Mesodermal cell (in vitro differentiated cells): ENCODE results near the gene TRPV3.

Experiments used
- H3K27ac ChIP-seq: 2 replicates; pipeline ENCODE4 v1.7.0; 2013; ENCODE audit warnings: mild to moderate bottlenecking, low read depth, low read length, moderate library complexity; ENCODE audit not compliant: severe bottlenecking
- H3K36me3 ChIP-seq: 2 replicates; pipeline ENCODE4 v1.7.1; 2013; ENCODE audit warnings: mild to moderate bottlenecking, low read length, moderate library complexity; ENCODE audit not compliant: control insufficient read depth, insufficient read depth
- H3K4me1 ChIP-seq: one replicate; pipeline ENCODE4 v1.7.1; 2013; ENCODE audit warnings: mild to moderate bottlenecking, low read length; ENCODE audit not compliant: insufficient read depth, control insufficient read depth, poor library complexity, severe bottlenecking
- H3K4me3 ChIP-seq: 2 replicates; pipeline ENCODE4 v1.7.0; 2013; ENCODE audit warnings: low read length, control low read depth, mild to moderate bottlenecking; ENCODE audit not compliant: insufficient read depth, poor library complexity, severe bottlenecking; ENCODE audit errors: extremely low read depth
- H3K9me3 ChIP-seq: 2 replicates; pipeline ENCODE4 v1.7.1; 2013; ENCODE audit warnings: mild to moderate bottlenecking, low read length, moderate library complexity; ENCODE audit not compliant: control insufficient read depth
- WGBS, 2 experiments: methylation state at CpG; one replicate each; pipeline ENCODE4 v1.1.5; 2013; ENCODE audit warnings: missing lambda C conversion rate in 2 of 2; ENCODE audit not compliant: insufficient coverage in 2 of 2; 5-methylcytosine and 5-hydroxymethylcytosine counted together

Gene TRPV3

DNA sequence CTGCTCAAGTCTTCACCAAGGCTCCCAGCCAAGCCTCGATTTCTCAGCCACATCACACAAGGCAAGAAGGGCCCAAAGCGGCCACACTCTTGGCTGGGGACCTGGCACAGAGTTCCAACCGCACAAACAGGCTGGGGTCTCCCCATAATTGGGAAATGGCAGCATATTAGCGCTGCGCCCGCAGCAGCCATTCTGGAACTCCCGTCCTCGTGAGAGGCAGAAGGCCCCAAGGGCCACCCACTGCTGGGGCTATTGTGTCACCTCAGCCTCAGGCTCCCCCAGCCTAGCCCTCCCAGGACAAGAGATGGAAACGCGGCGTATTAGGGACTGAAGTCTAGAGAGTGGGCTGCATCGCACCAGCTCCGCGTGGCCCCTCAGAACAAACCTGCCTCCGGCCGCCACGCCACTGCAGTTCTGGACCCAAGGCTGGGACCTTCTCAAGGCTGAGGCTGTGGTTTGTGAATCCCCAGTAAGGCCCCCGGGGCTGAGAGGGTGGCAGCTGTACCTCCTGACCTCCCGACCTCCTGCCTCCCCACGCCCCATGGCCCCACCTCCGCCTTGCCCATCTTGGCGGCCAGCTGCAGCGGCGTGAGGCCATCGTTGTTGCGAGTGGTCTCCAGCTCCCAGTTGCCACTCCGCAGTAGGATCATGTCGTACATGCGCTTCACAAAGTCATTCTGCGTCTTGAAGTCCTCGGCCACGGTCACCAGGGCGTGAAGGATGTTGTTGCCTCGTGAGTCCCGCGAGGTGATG, 25.3 kb downstream of the TRPV3 start:
- Histone ChIP-seq H3K27ac (no peak overlapping the region), H3K4me1 (peaks cover 26% of the 10 kb centered on the region), H3K4me3 (no peak overlapping the region), H3K9me3 (no peaks in the 10 kb centered on the region), H3K36me3 (no peaks in the 10 kb centered on the region)
- 89 to 91% methylated on average over 26 to 36 of the region's 36 CpGs for WGBS, 2 experiments

DNA sequence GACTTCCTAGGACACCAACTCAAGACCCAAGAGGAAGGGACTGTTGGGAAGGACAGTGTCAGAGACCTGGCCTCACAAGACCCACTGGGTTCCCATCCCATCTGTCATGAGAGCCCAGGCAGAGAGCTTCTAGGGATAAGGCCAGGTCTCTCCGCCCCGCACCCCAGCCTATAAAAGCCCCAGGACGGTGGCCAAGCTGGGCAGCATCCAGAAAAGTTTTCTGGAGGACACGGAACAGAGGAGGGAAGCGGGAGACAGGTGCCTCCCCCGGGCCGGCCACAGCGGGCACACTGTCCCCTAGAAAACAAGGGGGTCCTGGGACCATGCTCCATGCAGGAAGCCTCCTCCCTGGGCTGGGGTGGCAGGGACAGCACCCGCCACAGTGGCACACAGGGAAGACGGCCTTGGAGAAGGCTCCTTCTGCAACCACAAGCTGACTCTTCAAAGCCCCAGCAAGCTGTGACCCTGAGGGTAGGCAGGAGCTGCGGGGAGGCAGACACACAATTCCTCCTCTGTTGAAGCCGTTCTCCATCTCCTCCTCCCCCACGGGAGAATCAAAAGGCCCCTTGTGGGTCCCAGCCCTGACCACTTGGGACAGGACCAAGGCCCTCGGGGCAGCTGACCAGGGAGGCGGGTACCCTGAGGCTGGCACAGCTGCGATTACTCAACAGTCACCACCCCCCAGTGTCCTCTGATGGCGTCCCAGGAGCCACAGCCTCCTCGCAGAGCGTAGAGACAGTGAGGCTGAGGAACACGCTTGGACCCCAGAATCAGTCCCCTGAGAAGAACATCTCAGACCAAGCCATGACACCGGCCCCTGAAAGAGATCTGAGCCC, 26.1 kb downstream of the TRPV3 start:
- Histone ChIP-seq H3K36me3 (no peaks in the 10 kb centered on the region), H3K4me3 (no peak overlapping the region), H3K9me3 (no peaks in the 10 kb centered on the region), H3K27ac (no peak overlapping the region), H3K4me1 (peaks cover 21% of the 10 kb centered on the region)
- 92% methylated on average over 12 to 14 of the region's 21 CpGs for WGBS, 2 experiments

DNA sequence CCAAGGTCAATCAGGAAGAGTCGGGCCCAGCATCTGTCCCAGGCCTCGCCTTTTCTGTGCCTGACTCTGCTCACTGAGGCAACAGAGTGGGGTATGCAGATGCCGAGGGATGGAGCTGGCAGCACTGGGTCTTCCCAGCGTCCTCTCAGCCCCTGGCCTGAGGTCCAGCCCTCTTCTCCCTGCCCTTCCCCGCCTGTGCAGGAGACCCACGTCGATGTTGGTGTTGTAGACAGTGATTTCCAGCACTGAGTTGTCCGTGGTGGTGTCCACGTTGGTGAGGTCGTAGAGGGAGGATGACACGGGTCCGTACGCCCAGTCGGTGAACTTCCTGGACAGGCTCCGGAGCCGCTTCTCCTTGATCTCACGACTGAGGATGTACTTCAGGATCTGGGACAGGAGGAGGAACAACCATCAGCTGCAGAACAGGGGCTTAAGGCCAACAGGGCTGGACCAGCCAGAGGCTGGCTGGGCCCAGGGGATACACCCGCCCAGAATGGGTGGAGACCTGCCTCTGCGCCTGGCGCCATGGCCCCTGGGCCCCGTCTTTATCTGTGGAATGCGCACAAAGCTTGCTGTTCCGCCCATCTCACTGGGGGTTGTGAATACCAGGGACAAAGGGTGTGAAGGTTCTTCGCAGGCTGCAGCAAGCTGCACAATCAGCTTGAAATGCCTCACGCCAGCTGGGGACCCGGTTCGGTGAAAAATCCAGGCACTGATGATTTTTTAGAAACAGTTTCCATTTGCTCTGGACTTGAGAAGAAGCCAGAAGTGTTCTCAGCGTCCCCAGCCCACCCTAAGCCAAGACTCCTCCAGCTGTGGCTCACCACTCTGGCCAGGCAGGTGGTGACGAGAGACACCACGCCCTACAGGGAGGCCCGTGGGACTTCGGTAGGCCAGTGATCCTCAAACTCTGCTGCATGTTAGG, 27.5 kb downstream of the TRPV3 start:
- no peaks in the 10 kb centered on the region for H3K9me3 ChIP-seq
- 50 to 51% methylated on average over 24 to 28 of the region's 32 CpGs for WGBS, 2 experiments
- no peaks in the 10 kb centered on the region for H3K36me3 ChIP-seq
- no peak overlapping the region for H3K4me3 ChIP-seq
- peaks cover 20% of the 10 kb centered on the region for H3K4me1 ChIP-seq
- H3K27ac ChIP-seq: peak overlapping the region; percentile 87

DNA sequence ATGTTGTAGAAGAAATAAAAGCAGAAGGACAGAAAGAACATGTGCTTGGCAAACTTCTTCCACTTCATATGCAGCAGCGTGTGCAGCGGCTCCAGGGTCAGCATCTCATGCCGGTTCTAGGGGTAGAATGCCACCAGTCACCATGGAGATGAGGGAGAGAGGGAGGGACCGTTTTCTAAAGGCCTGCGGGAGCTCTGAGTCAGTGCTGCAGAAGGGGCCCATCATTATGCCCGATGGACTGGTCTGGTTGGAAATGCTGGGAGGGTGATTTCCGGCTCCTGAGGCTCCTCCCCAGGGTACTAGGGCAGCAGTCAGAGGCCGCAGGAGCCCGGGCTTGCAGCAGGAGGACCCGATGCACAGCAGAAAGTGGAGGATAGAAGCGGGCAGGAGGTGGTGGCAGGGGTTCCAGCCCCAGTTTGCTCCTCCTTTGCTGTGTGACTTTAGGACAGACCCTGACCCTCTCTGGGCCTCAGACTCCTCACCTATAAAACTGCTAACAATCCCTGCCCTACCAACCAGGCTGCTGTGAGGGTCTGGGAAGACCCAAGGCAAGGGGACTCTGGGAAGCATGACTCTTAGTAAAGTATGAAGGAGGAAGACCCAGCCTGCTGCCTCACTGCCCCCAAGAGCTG, 28.6 kb downstream of the TRPV3 start:
- Histone ChIP-seq H3K4me1 (peaks cover 20% of the 10 kb centered on the region), H3K9me3 (no peaks in the 10 kb centered on the region), H3K4me3 (no peak overlapping the region), H3K27ac (peak overlapping the region; percentile 10), H3K36me3 (no peaks in the 10 kb centered on the region)
- 32 to 40% methylated on average over 8 to 11 of the region's 11 CpGs for WGBS, 2 experiments

DNA sequence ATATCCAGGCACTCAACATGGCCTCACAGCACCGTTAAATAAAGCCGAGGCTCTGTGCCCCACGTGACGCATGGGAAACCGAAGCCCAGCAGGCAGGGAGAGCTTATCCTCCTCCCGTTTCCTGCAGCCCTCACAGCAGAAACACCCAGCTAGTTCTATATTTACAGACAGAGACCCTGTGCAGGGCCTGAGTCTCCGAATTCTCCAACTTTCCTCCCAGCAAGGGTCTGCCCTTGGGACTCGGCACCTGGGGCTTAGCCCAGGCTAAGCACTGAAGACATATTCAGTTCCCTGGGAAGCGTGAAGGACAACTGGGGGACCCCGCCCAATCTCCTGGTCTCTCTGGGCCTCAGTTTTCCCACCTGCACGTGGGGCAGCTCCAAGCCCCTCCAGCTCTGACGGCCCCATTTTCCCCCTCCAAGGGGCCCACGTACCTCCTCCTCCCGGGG, 29.2 kb downstream of the TRPV3 start:
- Histone ChIP-seq H3K4me1 (peaks cover 20% of the 10 kb centered on the region), H3K4me3 (no peak overlapping the region)

DNA sequence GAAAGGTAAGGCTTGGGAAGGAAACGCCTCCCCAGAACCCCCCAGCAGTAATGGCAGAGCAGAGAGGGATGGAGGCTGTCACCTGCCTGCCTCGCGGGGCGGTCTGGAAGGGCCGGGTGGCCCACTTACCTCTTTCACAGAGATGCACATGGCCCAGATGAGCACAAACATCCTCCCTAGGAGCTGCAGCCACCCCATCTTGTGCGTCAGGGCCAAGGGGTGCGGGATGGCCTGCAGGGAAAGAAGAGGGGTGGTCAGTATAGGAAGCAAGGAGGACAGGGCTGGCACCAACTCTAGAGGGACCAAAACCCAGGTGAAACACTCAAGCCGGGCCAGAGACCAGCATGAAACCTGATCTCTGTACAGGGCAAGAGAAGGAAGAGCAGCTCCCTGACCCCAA, 29.7 kb downstream of the TRPV3 start:
- Histone ChIP-seq H3K9me3 (no peaks in the 10 kb centered on the region), H3K36me3 (no peaks in the 10 kb centered on the region), H3K27ac (no peak overlapping the region), H3K4me1 (peaks cover 20% of the 10 kb centered on the region), H3K4me3 (no peak overlapping the region)
- 93 to 95% methylated on average over 5 to 7 of the region's 8 CpGs for WGBS, 2 experiments

More for the DNA sequence above, 29.2 kb downstream of the TRPV3 start:
- Histone ChIP-seq H3K27ac (peak overlapping the region; percentile 10), H3K36me3 (no peaks in the 10 kb centered on the region), H3K9me3 (no peaks in the 10 kb centered on the region)
- 83 to 88% methylated on average over 8 to 10 of the region's 14 CpGs for WGBS, 2 experiments

DNA sequence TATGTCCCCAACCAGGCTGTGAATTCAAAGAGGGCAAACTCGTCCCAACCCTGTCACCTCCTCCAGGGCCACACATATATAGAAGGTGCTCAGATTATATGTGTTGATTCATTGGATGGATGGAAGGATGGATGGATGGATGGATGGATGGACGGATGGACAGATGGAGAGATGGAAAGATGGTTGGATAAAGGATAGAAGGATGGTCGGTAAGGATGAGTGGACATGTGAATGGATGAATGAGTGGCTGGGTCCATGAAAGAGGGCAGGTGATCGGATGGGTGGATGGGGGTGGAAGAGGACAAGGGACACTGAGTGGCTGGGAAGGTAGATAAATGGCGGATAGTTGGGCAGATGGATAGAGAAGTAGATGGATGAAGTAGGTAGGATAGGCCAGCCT, 30.1 kb downstream of the TRPV3 start:
- H3K27ac ChIP-seq: no peak overlapping the region
- no peaks in the 10 kb centered on the region for H3K9me3 ChIP-seq
- peaks cover 20% of the 10 kb centered on the region for H3K4me1 ChIP-seq
- no peak overlapping the region for H3K4me3 ChIP-seq
- no peaks in the 10 kb centered on the region for H3K36me3 ChIP-seq
- WGBS, 2 experiments: 91 to 97% methylated on average over 3 to 4 of the region's 5 CpGs

DNA sequence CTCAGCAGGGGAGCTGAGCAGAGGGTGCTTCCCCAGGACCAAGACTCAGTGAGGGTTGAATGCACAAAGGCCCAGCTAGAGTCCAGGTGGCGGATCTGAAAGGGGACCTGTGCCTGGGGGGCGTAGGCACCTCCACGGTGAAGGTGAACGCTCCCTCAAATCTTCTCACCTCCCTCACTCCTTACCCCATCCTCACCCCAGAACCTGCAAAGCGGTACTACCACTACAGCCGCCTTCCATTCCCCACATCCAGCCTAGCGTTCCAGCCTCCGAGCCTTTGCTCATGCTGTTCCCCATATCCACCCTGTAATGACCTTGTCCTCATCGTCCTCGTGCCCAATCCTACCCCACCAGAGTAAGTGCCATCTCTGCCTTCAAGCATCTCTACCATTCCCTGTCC, 30.6 kb downstream of the TRPV3 start:
- H3K27ac ChIP-seq: no peak overlapping the region
- H3K36me3 ChIP-seq: no peaks in the 10 kb centered on the region
- H3K4me3 ChIP-seq: no peak overlapping the region
- no peaks in the 10 kb centered on the region for H3K9me3 ChIP-seq
- WGBS, 2 experiments: 70 to 77% methylated on average over 7 to 10 of the region's 10 CpGs
- H3K4me1 ChIP-seq: peaks cover 20% of the 10 kb centered on the region

DNA sequence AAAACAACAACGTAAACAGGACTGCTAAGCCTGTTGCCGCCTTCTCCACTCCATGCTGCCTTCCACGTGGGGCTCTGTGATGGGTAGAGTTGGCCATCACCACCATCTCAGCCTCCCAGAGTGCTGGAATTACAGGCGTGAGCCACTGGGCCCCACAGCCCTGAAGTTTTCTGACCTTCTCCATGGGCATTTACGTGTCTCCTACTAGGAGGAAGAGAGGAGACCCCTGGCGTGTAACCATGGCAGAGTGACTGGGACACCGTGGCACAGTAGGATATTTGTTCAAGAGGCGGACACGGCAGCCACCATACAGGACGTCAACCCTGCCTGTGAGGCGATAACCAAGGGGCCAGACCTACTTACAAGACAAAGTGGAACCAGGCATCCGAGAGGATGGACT, 31.1 kb downstream of the TRPV3 start:
- Histone ChIP-seq H3K4me1 (peaks cover 20% of the 10 kb centered on the region), H3K27ac (no peak overlapping the region), H3K9me3 (no peaks in the 10 kb centered on the region), H3K4me3 (no peak overlapping the region), H3K36me3 (no peaks in the 10 kb centered on the region)
- WGBS, 2 experiments: 88 to 91% methylated on average over 9 to 10 of the region's 12 CpGs

DNA sequence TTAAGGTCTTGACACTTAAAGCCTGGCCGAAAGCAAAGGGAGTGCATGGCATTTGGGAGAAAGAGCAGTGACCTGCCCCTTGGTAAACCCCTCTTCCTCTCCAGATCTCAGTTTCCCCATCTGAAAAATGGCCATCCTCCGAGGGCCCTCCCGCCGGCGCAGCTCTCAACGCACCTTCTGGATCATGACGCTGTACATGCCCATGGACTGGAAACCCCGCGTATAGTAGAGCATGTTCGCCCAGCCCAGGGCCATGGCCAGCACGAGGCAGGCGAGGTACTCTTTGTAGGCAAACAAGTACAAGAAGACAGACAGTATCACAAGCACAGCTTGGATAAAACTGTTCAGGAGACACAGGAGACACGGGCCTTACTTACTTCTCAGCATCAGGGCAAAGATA, 33.6 kb downstream of the TRPV3 start:
- WGBS, 2 experiments: 95 to 96% methylated on average over 7 to 12 of the region's 13 CpGs

More for the DNA sequence above, 33.6 kb downstream of the TRPV3 start:
- H3K27ac ChIP-seq: no peak overlapping the region
- H3K4me3 ChIP-seq: no peak overlapping the region
- no peaks in the 10 kb centered on the region for H3K36me3 ChIP-seq
- no peaks in the 10 kb centered on the region for H3K9me3 ChIP-seq
- peaks cover 5% of the 10 kb centered on the region for H3K4me1 ChIP-seq
